GM23338 (cell line): Measurements from ENCODE around the gene CHST13. TPM values are rescaled to one million over a fixed set of nuclear protein-coding genes. Genes with fewer than 3 reads are reported as not detected.

ENCODE experiments used
- ATAC-seq: fragments of 200-7000 bp; cut with Tn5 transposase; 3 replicates; pipeline ENCODE4 v1.9.1; 2020
- DNase-seq: peaks from one replicate; pipeline ENCODE4 v3.0.0-alpha.2; 2015; ENCODE audit warnings: low spot score
- H2AFZ ChIP-seq: fragments of 200-600 bp; sonication (generic); 2 replicates; pipeline ENCODE4 v1.8.0; 2016; ENCODE audit warnings: antibody characterized with exemption, mild to moderate bottlenecking, moderate library complexity
- H3F3A ChIP-seq: fragments of 200-600 bp; sonication (generic); replicated peaks from 2 replicates; pipeline ENCODE4 v1.8.0; 2017; ENCODE audit warnings: antibody characterized with exemption, mixed run types, low read depth
- H3K27ac ChIP-seq: fragments of 200-600 bp; sonication (generic); 2 replicates; pipeline ENCODE4 v1.6.1; 2016; ENCODE audit warnings: low read depth
- H3K27me3 ChIP-seq: fragments of 200-600 bp; sonication (generic); 2 replicates; pipeline ENCODE4 v1.8.0; 2016; ENCODE audit warnings: mild to moderate bottlenecking, mixed run types, moderate library complexity; ENCODE audit not compliant: insufficient read depth
- H3K36me3 ChIP-seq: fragments of 200-600 bp; sonication (generic); 2 replicates; pipeline ENCODE4 v1.8.0; 2016; ENCODE audit warnings: mild to moderate bottlenecking; ENCODE audit not compliant: insufficient read depth
- H3K4me1 ChIP-seq: fragments of 200-600 bp; sonication (generic); 2 replicates; pipeline ENCODE4 v1.8.0; 2016; ENCODE audit warnings: mild to moderate bottlenecking, moderate library complexity; ENCODE audit not compliant: insufficient read depth
- H3K4me2 ChIP-seq: fragments of 200-600 bp; sonication (generic); 2 replicates; pipeline ENCODE4 v1.7.1; 2017; ENCODE audit warnings: mixed run types
- H3K4me3 ChIP-seq: fragments of 200-600 bp; sonication (generic); 2 replicates; pipeline ENCODE4 v1.6.1; 2016; ENCODE audit warnings: mixed run types
- H3K79me2 ChIP-seq: fragments of 200-600 bp; sonication (generic); replicated peaks from 2 replicates; pipeline ENCODE4 v1.8.0; 2017; ENCODE audit warnings: mild to moderate bottlenecking; ENCODE audit not compliant: insufficient read depth
- H3K9me2 ChIP-seq: fragments of 200-600 bp; sonication (generic); 2 replicates; pipeline ENCODE4 v1.8.0; 2017; ENCODE audit not compliant: insufficient read depth
- H4K20me1 ChIP-seq: fragments of 200-600 bp; sonication (generic); replicated peaks from 2 replicates; pipeline ENCODE4 v1.8.0; 2017; ENCODE audit warnings: mild to moderate bottlenecking; ENCODE audit not compliant: insufficient read depth
- H3K27ac Mint-ChIP-seq: 2 replicates; pipeline ENCODE4 v1.8.0; 2020; ENCODE audit warnings: inconsistent platforms, mild to moderate bottlenecking, moderate library complexity, mixed read lengths
- H3K27me3 Mint-ChIP-seq: 3 replicates; pipeline ENCODE4 v1.8.0; 2022; ENCODE audit warnings: low read depth, mild to moderate bottlenecking, moderate library complexity, mixed read lengths, inconsistent platforms; ENCODE audit not compliant: insufficient read depth, poor library complexity
- H3K36me3 Mint-ChIP-seq: 3 replicates; pipeline ENCODE4 v1.8.0; 2021; ENCODE audit warnings: low read depth, mild to moderate bottlenecking, inconsistent platforms, moderate library complexity, mixed read lengths
- H3K4me1 Mint-ChIP-seq: 3 replicates; pipeline ENCODE4 v1.8.0; 2020; ENCODE audit warnings: mild to moderate bottlenecking, inconsistent platforms, mixed read lengths
- H3K4me3 Mint-ChIP-seq: 3 replicates; pipeline ENCODE4 v1.8.0; 2021; ENCODE audit warnings: moderate library complexity, mild to moderate bottlenecking, inconsistent platforms, mixed read lengths
- H3K9me3 Mint-ChIP-seq: 3 replicates; pipeline ENCODE4 v1.8.0; 2020; ENCODE audit warnings: moderate library complexity, mild to moderate bottlenecking, inconsistent platforms, mixed read lengths
- CTCF ChIP-seq, 2 experiments: fragments of 200-600 bp in 1 of 2; sonication (generic) in 1 of 2; conservative IDR thresholded peaks; 2 replicates each; pipeline versions ENCODE4 v1.5.1 to v1.6.1; 2016 to 2017; ENCODE audit warnings: antibody characterized with exemption in 2 of 2, low read depth in 2 of 2, mild to moderate bottlenecking in 2 of 2, moderate library complexity in 1 of 2
- EZH2 ChIP-seq: fragments of 200-600 bp; sonication (generic); IDR thresholded peaks from one replicate; pipeline ENCODE4 v1.8.0; 2017; ENCODE audit warnings: antibody characterized with exemption, mild to moderate bottlenecking, low read depth; ENCODE audit not compliant: unreplicated experiment
- JUNB ChIP-seq: IDR thresholded peaks from one replicate; pipeline ENCODE4 v1.6.1; 2016; ENCODE audit warnings: antibody characterized with exemption; ENCODE audit not compliant: unreplicated experiment
- NANOG ChIP-seq: IDR thresholded peaks from 2 replicates; pipeline ENCODE4 v1.6.1; 2016; ENCODE audit warnings: antibody characterized with exemption, borderline replicate concordance
- POLR2AphosphoS5 ChIP-seq: IDR thresholded peaks from 2 replicates; pipeline ENCODE4 v1.6.1; 2016; ENCODE audit warnings: antibody characterized with exemption, low read depth
- REST ChIP-seq: IDR thresholded peaks from one replicate; pipeline ENCODE4 v1.6.1; 2018; ENCODE audit warnings: antibody characterized with exemption; ENCODE audit not compliant: unreplicated experiment
- STAT1 ChIP-seq: IDR thresholded peaks from one replicate; pipeline ENCODE4 v1.6.1; 2016; ENCODE audit warnings: antibody characterized with exemption; ENCODE audit not compliant: unreplicated experiment
- polyA plus RNA-seq: library from polyadenylated mRNA; unstranded; fragments of >200 nt; fragmentation: Nextera tagmentation; extraction: Ambion mirVana; gene quantifications from 2 replicates; pipeline ENCODE4 v1.2.1, GENCODE V29; 2016
- total RNA-seq: library from RNA; depleted of rRNA; stranded (reverse); fragments of >200 nt; shearing (Covaris generic); gene quantifications from 2 replicates; pipeline ENCODE4 v1.2.3, GENCODE V29; 2014
- TF ChIP-seq, protein P1 (sequence below): IDR thresholded peaks from 2 replicates; pipeline ENCODE4 v1.6.1; 2016; ENCODE audit warnings: antibody characterized with exemption
- TF ChIP-seq, protein P2 (sequence below): fragments of 250-450 bp; sonication (Bioruptor Pico); IDR thresholded peaks from 2 replicates; pipeline ENCODE4 v1.5.0; 2020; ENCODE audit warnings: mild to moderate bottlenecking, moderate library complexity

Gene CHST13
- total and polyA plus RNA-seq, 2 experiments from 2014 or later, result 3.7 to 8.4 TPM

GRCh38 chr3:126503701-126504100 lies 20.3 kb upstream of the CHST13 start:
- Mint-ChIP-seq H3K4me1 (peaks cover 15% of the 10 kb centered on the region), H3K4me3 (no peak overlapping the region)
- H3K4me2 ChIP-seq, result no peak overlapping the region

More at GRCh38 chr3:126503701-126504100, 20.3 kb upstream of the CHST13 start:
- no peaks in the 10 kb centered on the region for H3K36me3 Mint-ChIP-seq
- Histone ChIP-seq H3K4me3 (no peak overlapping the region), H3K79me2 (no peaks in the 10 kb centered on the region), H3K9me2 (0 out of 2 replicates have a peak, but pooled peaks cover 4% of the 10 kb centered on the region), H4K20me1 (no peaks in the 10 kb centered on the region), H2AFZ (no peak overlapping the region), H3K27me3 (no peaks in the 10 kb centered on the region), H3K4me1 (peaks cover 8% of the 10 kb centered on the region; the same call in 1 of the 2 replicates), H3F3A (peaks cover 13% of the 10 kb centered on the region), H3K27ac (no peak overlapping the region), H3K36me3 (no peaks in the 10 kb centered on the region)
- TF ChIP-seq EZH2, result no peak
- TF ChIP-seq, protein P1, sequence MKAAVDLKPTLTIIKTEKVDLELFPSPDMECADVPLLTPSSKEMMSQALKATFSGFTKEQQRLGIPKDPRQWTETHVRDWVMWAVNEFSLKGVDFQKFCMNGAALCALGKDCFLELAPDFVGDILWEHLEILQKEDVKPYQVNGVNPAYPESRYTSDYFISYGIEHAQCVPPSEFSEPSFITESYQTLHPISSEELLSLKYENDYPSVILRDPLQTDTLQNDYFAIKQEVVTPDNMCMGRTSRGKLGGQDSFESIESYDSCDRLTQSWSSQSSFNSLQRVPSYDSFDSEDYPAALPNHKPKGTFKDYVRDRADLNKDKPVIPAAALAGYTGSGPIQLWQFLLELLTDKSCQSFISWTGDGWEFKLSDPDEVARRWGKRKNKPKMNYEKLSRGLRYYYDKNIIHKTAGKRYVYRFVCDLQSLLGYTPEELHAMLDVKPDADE, result no peak
- no peak for TF ChIP-seq STAT1
- no peak for TF ChIP-seq POLR2AphosphoS5
- TF ChIP-seq, protein P2, sequence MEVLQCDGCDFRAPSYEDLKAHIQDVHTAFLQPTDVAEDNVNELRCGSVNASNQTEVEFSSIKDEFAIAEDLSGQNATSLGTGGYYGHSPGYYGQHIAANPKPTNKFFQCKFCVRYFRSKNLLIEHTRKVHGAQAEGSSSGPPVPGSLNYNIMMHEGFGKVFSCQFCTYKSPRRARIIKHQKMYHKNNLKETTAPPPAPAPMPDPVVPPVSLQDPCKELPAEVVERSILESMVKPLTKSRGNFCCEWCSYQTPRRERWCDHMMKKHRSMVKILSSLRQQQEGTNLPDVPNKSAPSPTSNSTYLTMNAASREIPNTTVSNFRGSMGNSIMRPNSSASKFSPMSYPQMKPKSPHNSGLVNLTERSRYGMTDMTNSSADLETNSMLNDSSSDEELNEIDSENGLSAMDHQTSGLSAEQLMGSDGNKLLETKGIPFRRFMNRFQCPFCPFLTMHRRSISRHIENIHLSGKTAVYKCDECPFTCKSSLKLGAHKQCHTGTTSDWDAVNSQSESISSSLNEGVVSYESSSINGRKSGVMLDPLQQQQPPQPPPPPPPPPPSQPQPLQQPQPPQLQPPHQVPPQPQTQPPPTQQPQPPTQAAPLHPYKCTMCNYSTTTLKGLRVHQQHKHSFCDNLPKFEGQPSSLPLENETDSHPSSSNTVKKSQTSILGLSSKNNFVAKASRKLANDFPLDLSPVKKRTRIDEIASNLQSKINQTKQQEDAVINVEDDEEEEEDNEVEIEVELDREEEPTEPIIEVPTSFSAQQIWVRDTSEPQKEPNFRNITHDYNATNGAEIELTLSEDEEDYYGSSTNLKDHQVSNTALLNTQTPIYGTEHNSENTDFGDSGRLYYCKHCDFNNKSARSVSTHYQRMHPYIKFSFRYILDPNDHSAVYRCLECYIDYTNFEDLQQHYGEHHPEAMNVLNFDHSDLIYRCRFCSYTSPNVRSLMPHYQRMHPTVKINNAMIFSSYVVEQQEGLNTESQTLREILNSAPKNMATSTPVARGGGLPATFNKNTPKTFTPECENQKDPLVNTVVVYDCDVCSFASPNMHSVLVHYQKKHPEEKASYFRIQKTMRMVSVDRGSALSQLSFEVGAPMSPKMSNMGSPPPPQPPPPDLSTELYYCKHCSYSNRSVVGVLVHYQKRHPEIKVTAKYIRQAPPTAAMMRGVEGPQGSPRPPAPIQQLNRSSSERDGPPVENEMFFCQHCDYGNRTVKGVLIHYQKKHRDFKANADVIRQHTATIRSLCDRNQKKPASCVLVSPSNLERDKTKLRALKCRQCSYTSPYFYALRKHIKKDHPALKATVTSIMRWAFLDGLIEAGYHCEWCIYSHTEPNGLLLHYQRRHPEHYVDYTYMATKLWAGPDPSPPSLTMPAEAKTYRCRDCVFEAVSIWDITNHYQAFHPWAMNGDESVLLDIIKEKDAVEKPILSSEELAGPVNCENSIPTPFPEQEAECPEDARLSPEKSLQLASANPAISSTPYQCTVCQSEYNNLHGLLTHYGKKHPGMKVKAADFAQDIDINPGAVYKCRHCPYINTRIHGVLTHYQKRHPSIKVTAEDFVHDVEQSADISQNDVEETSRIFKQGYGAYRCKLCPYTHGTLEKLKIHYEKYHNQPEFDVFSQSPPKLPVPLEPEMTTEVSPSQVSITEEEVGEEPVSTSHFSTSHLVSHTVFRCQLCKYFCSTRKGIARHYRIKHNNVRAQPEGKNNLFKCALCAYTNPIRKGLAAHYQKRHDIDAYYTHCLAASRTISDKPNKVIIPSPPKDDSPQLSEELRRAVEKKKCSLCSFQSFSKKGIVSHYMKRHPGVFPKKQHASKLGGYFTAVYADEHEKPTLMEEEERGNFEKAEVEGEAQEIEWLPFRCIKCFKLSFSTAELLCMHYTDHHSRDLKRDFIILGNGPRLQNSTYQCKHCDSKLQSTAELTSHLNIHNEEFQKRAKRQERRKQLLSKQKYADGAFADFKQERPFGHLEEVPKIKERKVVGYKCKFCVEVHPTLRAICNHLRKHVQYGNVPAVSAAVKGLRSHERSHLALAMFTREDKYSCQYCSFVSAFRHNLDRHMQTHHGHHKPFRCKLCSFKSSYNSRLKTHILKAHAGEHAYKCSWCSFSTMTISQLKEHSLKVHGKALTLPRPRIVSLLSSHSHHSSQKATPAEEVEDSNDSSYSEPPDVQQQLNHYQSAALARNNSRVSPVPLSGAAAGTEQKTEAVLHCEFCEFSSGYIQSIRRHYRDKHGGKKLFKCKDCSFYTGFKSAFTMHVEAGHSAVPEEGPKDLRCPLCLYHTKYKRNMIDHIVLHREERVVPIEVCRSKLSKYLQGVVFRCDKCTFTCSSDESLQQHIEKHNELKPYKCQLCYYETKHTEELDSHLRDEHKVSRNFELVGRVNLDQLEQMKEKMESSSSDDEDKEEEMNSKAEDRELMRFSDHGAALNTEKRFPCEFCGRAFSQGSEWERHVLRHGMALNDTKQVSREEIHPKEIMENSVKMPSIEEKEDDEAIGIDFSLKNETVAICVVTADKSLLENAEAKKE (CRISPR knock-in tag), result no peak
- no peak for TF ChIP-seq REST
- no peak for TF ChIP-seq NANOG
- no peak for TF ChIP-seq CTCF (conservative IDR thresholded peaks at IDR 0.05; ENCODE audit: low read depth in 2 of 2)
- TF ChIP-seq JUNB, result no peak
- DNase-seq (no peak), ATAC-seq (no peak)
- H3K27ac Mint-ChIP-seq, result no peak overlapping the region
- no peaks in the 10 kb centered on the region for H3K9me3 Mint-ChIP-seq
- H3K27me3 Mint-ChIP-seq, result peaks cover 9% of the 10 kb centered on the region
